SK-N-SH treated with all-trans-retinoic acid at 6 μM for 48 hours (cell line): ENCODE measurements around the gene COL23A1.

Source experiments
- ATAC-seq: fragments of 200-7000 bp; cut with Tn5 transposase; 3 replicates; pipeline ENCODE4 v1.9.1; 2020; ENCODE audit warnings: mild to moderate bottlenecking, moderate library complexity
- ARNTL ChIP-seq: fragments of 450-650 bp; formaldehyde crosslinking; IDR thresholded peaks from 2 replicates; pipeline ENCODE4 v1.5.0; 2020; ENCODE audit warnings: low read depth, mild to moderate bottlenecking, moderate library complexity, borderline replicate concordance
- BACH2 ChIP-seq: fragments of 250-450 bp; sonication (Bioruptor Pico); IDR thresholded peaks from 2 replicates; pipeline ENCODE4 v1.9.0; 2021; ENCODE audit warnings: mild to moderate bottlenecking, borderline replicate concordance
- CREB5 ChIP-seq: fragments of 250-450 bp; sonication (Bioruptor Pico); IDR thresholded peaks from 2 replicates; pipeline ENCODE4 v1.5.1; 2020; ENCODE audit warnings: low read depth, mild to moderate bottlenecking, moderate library complexity
- CSRNP3 ChIP-seq: fragments of 250-450 bp; sonication (Bioruptor Pico); IDR thresholded peaks from 2 replicates; pipeline ENCODE4 v1.5.1; 2021; ENCODE audit warnings: mild to moderate bottlenecking, moderate library complexity
- ESRRG ChIP-seq: fragments of 250-450 bp; sonication (Bioruptor Pico); IDR thresholded peaks from 2 replicates; pipeline ENCODE4 v1.6.1; 2021; ENCODE audit warnings: mild to moderate bottlenecking
- GLIS3 ChIP-seq: fragments of 250-450 bp; sonication (Bioruptor Pico); IDR thresholded peaks from 2 replicates; pipeline ENCODE4 v1.5.0; 2020; ENCODE audit warnings: mild to moderate bottlenecking, moderate library complexity
- ISL1 ChIP-seq: fragments of 250-450 bp; sonication (Bioruptor Pico); IDR thresholded peaks from 2 replicates; pipeline ENCODE4 v2.1.2; 2022; ENCODE audit warnings: mild to moderate bottlenecking, moderate library complexity
- OSR1 ChIP-seq: fragments of 250-450 bp; sonication (Bioruptor Pico); IDR thresholded peaks from 2 replicates; pipeline ENCODE4 v1.8.0; 2022; ENCODE audit warnings: moderate library complexity, mild to moderate bottlenecking, inconsistent platforms
- PATZ1 ChIP-seq: fragments of 250-450 bp; sonication (Bioruptor Pico); IDR thresholded peaks from 2 replicates; pipeline ENCODE4 v1.8.0; 2020; ENCODE audit warnings: mild to moderate bottlenecking, moderate library complexity, borderline replicate concordance
- PPARA ChIP-seq: fragments of 250-450 bp; sonication (Bioruptor Pico); IDR thresholded peaks from 2 replicates; pipeline ENCODE4 v1.5.0; 2020; ENCODE audit warnings: mild to moderate bottlenecking, borderline replicate concordance
- SNAI2 ChIP-seq: fragments of 250-450 bp; sonication (Bioruptor Pico); IDR thresholded peaks from 2 replicates; pipeline ENCODE4 v1.5.0; 2020; ENCODE audit warnings: mild to moderate bottlenecking, moderate library complexity
- TOX ChIP-seq: fragments of 250-450 bp; sonication (Bioruptor Pico); IDR thresholded peaks from 2 replicates; pipeline ENCODE4 v1.8.0; 2021; ENCODE audit warnings: mild to moderate bottlenecking, moderate library complexity, borderline replicate concordance
- TSHZ2 ChIP-seq: fragments of 250-450 bp; sonication (Bioruptor Pico); IDR thresholded peaks from 2 replicates; pipeline ENCODE4 v1.5.0; 2020; ENCODE audit warnings: mild to moderate bottlenecking, moderate library complexity
- ZC3H10 ChIP-seq: fragments of 250-450 bp; sonication (Bioruptor Pico); IDR thresholded peaks from 2 replicates; pipeline ENCODE4 v1.5.1; 2021; ENCODE audit warnings: mild to moderate bottlenecking, moderate library complexity
- ZFP3 ChIP-seq: fragments of 250-450 bp; sonication (Bioruptor Pico); IDR thresholded peaks from 2 replicates; pipeline ENCODE4 v1.5.0; 2020; ENCODE audit warnings: mild to moderate bottlenecking, moderate library complexity
- ZFP30 ChIP-seq: fragments of 450-650 bp; formaldehyde crosslinking; IDR thresholded peaks from 2 replicates; pipeline ENCODE4 v1.5.0; 2022; ENCODE audit warnings: mild to moderate bottlenecking, moderate library complexity
- ZNF565 ChIP-seq: fragments of 450-650 bp; formaldehyde crosslinking; conservative IDR thresholded peaks from 2 replicates; pipeline ENCODE4 v1.5.0; 2020; ENCODE audit warnings: low read depth, mild to moderate bottlenecking, moderate library complexity
- ZNF70 ChIP-seq: fragments of 450-650 bp; formaldehyde crosslinking; IDR thresholded peaks from 2 replicates; pipeline ENCODE4 v1.5.0; 2020; ENCODE audit warnings: mild to moderate bottlenecking, moderate library complexity
- ZNF8 ChIP-seq: fragments of 450-650 bp; formaldehyde crosslinking; IDR thresholded peaks from 2 replicates; pipeline ENCODE4 v1.5.0; 2020; ENCODE audit warnings: mild to moderate bottlenecking, moderate library complexity

The COL23A1 gene

GRCh38 chr5:178544166-178544834 is 45.9 kb downstream of the COL23A1 start:
- ATAC-seq, result no peak
- no peak for TF ChIP-seq ISL1 (CRISPR knock-in tag)
- TF ChIP-seq CREB5 (CRISPR knock-in tag), result no peak
- no peak for TF ChIP-seq TOX (CRISPR knock-in tag)
- TF ChIP-seq ZNF8 (CRISPR knock-in tag), result no peak
- no peak for TF ChIP-seq CSRNP3
- no peak for TF ChIP-seq ARNTL (CRISPR knock-in tag)
- TF ChIP-seq PATZ1 (CRISPR knock-in tag), result no peak
- no peak for TF ChIP-seq OSR1 (CRISPR knock-in tag)
- TF ChIP-seq SNAI2 (CRISPR knock-in tag), result no peak
- no peak for TF ChIP-seq BACH2
- TF ChIP-seq ZNF70 (CRISPR knock-in tag), result no peak
- TF ChIP-seq ZFP30 (CRISPR knock-in tag), result no peak

- ATAC-seq, result no peak
- TF ChIP-seq ARNTL (CRISPR knock-in tag) (no peak), SNAI2 (CRISPR knock-in tag) (no peak), ZC3H10 (CRISPR knock-in tag) (no peak), ZNF565 (CRISPR knock-in tag) (no peak), ESRRG (CRISPR knock-in tag) (no peak), ZFP30 (CRISPR knock-in tag) (no peak), CSRNP3 (no peak), GLIS3 (CRISPR knock-in tag) (no peak), ZFP3 (no peak), ZNF8 (CRISPR knock-in tag) (no peak), CREB5 (CRISPR knock-in tag) (no peak), ISL1 (CRISPR knock-in tag) (no peak), OSR1 (CRISPR knock-in tag) (no peak)
- TF ChIP-seq, all 23 proteins: peak for 0
Measured at GRCh38 chr5:178542455-178542854, 47.7 kb downstream of the COL23A1 start.

- ATAC-seq, result no peak
- TF ChIP-seq PPARA (CRISPR knock-in tag) (no peak), ESRRG (CRISPR knock-in tag) (no peak), OSR1 (CRISPR knock-in tag) (no peak), TOX (CRISPR knock-in tag) (no peak), ZC3H10 (CRISPR knock-in tag) (no peak), PATZ1 (CRISPR knock-in tag) (no peak), ARNTL (CRISPR knock-in tag) (no peak), CREB5 (CRISPR knock-in tag) (no peak), TSHZ2 (CRISPR knock-in tag) (no peak), ISL1 (CRISPR knock-in tag) (no peak)
Measured at GRCh38 chr5:178540526-178540925, 49.7 kb downstream of the COL23A1 start.
